GM19395 (cell line): ENCODE measurements around the gene ATG9A.
"Not testable (repeated sequence)": the region's sequence is repeated elsewhere in the genome, so short reads cannot be mapped to it uniquely, and the experiment has no call there.

ENCODE experiments used
- ATAC-seq: cut with Tn5 transposase; IDR thresholded peaks from one replicate; pipeline ENCODE4 v1.9.1; 2021; ENCODE audit warnings: mild to moderate bottlenecking, moderate library complexity; ENCODE audit not compliant: unreplicated experiment

The ATG9A gene

DNA sequence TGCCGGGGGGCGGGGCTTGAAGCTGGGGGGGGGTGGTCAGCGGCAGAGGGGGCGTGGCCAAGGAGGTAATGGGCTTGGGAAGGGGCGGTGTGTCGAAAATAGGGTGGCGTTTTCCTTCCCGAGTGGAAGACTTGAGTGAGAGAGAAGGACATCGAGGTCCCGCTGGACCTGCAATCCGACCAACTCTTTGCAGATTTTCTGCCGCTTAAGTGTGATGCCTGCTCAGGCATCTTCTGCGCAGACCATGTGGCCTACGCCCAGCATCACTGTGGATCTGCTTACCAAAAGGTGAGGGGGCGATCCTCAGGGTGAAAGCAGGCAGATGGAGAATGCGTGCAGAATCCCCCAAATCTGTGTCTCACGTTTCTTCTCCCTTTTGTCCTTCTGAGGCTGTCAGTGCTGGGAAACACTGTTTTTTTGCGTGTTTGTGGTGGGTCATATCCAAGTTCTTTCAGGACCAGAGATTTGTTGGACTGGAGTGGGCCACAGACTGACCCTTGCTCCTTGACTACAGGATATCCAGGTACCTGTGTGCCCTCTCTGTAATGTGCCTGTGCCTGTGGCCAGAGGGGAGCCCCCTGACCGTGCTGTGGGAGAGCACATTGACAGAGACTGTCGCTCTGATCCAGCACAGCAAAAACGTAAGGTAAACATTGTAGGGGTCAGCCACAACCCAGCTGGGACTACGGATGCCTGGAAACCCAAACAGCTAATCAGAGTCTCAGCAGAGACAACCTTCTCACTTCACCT lies 22.1 kb downstream of the ATG9A start:
- ATAC-seq, result no peak

DNA sequence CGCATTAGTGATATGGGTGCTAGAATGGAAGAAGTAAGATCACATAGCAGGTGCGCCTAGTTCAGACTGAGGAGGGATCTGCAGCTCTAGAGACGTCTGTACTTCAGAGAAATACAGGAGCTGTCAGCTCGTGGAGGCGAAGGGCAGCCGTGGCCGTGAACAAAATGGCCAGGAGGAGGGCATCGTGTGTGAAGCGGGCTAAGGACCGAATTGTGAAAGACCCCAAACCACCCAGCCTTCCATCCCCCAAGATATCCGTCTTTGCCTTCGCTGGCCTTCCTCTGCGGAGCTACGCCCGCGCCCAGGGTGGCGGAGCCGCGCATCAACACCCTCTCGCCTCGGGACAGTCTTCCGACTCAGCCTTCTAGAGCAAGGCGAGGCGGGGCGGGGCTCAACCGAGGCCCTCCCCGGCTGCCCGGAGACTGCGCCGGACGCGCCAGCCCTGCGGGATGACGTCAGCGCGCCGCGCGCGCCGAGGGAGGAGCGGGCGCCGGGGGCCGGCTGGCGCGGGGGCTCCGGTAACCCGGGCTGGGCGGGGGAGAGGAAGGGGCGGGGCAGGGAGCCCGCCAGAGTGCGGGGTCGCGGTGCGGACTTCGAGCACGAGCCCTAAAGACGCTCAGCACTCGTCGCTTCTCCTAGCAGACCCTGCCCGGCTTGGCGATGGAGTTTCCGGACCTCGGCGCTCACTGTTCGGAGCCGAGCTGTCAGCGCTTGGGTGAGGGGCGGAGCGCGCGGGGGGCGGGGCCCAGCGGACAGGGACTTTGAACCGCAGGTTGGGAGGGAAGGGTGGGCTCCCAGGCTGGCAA lies 22.9 kb downstream of the ATG9A start, which contains the start of gene ZFAND2B:
TSS of gene ZFAND2B (plus strand) at position 455 of the 806 bp plus-strand sequence. CDS start at position 661, 206 bp downstream.
- peak; percentile 95 for ATAC-seq

- ATAC-seq, result no peak
Measured at GRCh38 chr2:219205981-219206327, 23.5 kb downstream of the ATG9A start.

GRCh38 chr2:219205165-219205538 lies 24.3 kb downstream of the ATG9A start:
- no peak for ATAC-seq

DNA sequence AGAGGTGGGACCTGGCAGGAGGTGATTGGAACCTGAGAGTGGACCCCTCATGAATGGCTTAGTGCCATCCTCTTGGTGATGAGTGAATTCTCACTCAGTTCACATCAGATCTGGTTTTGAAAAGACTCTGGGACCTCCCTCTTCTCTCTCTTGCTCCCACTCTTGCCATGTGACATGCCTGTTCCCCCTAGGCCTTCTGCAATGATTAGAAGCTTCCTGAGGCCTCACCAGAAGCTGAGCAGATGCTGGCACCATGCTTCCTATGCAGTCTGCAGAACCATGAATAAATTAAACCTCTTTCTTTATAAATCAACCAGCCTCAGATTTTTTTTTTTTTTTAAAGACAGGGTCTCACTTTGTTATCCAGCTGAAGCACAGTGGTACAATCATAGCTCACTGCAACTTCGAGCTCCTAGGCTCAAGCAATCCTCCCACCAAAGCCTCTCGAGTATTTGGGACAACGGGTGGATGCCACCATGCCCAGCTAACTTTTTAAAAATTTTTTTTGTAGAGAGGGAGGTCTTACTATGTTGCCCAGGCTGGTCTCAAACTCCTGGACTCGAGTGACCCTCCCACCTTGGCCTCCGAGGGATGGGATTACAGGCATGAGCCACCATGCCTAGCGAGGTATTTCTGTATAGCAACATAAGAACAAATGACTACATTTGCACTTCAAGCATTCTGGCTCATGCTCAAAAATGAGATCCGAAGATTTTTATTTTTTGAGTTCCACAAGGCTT lies 24.8 kb downstream of the ATG9A start:
- no peak for ATAC-seq

- ATAC-seq, result not testable (repeated sequence)
Measured at GRCh38 chr2:219201331-219201730, 28.1 kb downstream of the ATG9A start.

GRCh38 chr2:219200502-219201326 lies 28.7 kb downstream of the ATG9A start:
- ATAC-seq, result not testable (repeated sequence)

- no peak for ATAC-seq
Measured at GRCh38 chr2:219199470-219200211, 29.8 kb downstream of the ATG9A start.

DNA sequence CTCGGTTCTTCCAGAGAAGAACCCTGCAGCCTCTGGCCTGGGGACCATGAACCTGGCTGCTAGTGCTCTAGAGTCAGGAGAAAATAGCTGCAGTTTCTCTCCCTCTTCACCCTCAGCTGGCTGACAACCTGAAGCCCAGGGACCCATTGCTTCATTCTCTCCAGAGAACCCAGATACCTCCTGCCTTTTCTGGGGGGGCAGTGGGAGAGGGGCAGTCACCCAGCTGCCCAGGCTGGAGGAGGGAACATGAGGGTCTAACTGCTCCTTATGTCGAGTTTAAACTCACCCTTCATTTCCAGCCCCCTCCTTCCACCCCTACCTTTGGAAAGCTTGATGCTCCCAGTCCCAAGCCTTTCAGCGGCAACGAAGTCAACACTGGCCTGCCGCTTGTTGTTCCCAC lies 30.5 kb downstream of the ATG9A start:
- no peak for ATAC-seq

DNA sequence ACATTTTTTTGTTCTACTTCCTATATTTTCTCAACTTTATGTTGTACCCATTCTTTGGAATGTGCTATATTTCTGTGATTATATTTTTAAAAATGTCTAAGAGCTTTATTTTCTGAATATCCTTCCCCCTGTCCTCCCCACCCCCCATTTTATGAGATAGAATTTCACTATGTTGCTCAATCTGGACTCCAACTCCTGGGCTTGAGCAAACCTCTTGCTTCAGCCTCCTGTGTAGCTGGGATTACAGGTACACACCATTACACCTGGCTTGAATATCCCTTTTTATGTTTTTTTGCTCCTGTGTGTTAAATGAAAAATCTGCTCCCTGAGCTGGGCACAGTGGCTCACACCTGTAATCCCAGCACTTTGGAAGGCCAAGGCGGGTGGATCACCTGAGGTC lies 32.0 kb downstream of the ATG9A start:
- ATAC-seq, result no peak

GRCh38 chr2:219186754-219187456 lies 42.5 kb downstream of the ATG9A start:
- peak; percentile 58 for ATAC-seq

- ATAC-seq, result no peak
Measured at GRCh38 chr2:219184121-219184520, 45.3 kb downstream of the ATG9A start.

DNA sequence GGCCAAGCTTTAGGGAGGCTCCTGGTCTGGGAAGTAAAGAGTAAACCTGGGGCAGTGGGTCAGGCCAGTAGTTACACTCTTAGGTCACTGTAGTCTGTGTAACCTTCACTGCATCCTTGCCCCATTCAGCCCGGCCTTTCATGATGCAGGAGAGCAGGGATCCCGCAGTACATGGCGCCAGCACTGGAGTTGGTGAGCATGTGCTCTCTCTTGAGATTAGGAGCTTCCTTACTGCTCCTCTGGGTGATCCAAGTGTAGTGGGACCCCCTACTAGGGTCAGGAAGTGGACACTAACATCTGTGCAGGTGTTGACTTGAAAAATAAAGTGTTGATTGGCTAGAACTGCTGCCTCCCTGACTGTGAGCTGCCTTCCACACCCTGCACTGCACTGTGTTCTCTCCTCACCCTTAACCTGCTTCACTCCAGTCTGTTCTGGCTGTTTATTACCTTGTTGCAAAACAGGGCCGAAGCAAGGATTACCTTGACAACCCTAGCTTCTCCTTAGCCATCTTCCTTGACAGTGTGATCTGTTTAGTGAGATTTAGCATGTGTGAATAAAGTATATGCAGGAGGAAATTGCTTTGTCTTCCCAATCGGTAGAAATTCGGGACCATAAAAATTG lies 46.2 kb downstream of the ATG9A start:
- ATAC-seq, result no peak

GRCh38 chr2:219182331-219183150 lies 46.9 kb downstream of the ATG9A start:
- ATAC-seq, result no peak

DNA sequence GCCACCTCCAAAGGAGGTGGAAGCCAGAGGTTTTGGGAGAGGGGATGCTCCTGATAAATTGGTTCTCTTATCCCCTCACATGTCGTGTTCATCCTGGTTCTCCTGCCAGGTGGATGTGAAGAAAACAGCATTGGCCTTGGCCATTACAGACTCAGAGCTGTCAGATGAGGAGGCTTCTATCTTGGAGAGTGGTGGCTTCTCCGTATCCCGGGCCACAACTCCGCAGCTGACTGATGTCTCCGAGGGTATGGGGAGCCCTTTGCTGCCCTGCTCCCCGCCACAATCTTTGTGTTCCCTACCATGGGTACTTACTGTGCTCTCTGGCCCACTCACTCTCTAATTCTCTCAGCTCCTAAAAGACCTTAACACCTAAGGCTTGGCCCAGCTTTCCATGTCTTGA lies 47.9 kb downstream of the ATG9A start:
- ATAC-seq, result no peak

DNA sequence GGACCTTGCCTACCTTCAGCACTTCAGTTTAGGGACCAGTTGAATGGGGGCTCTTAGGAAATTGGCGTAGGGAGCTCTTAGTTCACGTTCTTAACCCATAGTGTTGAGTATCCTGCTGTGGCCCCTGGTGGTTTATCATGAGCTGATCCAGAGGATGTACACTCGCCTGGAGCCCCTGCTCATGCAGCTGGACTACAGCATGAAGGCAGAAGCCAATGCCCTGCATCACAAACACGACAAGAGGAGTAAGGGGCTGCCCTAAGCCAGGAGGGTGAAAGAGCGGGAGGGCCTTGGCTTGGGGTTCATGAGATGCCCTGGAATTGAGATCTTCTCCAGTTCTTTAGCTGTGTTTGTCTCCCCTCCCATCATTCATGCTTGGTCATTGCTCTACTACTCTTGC lies 48.5 kb downstream of the ATG9A start:
- no peak for ATAC-seq

DNA sequence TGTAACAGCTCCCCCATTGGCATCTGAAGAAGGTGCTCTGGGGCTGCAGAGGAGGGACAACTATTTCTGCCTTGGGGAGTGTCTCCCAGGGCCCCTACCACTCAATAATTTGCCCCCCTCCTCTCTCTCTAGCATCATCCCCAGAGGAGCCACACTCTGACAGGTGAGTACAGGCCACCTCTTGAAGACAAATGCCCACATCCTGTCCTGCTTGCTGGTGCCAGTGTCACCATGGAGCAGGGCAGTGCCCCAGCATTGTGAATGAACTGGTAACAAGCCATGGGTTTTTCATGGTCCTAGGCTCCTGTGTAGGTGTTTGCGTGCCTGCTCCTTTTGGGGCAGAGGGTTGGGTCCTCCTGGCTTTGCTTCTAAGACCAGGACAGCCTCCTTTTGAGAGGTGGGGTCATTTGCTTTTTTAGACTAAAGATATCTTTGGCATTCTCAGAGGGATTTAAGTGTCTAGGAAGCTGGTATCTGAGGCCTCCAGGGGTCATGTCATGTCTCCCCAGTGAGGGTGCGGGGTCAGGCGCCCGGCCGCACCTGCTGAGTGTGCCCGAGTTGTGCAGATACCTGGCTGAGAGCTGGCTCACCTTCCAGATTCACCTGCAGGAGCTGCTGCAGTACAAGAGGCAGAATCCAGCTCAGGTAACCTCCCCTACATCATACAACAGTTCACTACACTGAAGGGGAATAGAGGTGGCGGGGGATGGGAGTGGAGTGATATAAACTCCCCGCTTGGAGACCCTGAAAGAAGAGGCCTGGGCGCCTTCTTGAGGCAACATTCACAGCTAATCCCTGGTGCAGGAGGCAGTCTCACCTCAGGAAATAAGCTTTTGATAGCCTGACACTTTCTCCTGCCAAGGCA lies 49.6 kb downstream of the ATG9A start:
- ATAC-seq, result no peak
